Omental fat pad (tissue), 4 donors: ENCODE results near the gene MDP1. TPM values are rescaled to one million over a fixed set of nuclear protein-coding genes. Genes with fewer than 3 reads are reported as not detected.

Experiments
- ATAC-seq: fragments of 150-250 bp; one replicate; pipeline ENCODE4 v1.9.1; 2016; ENCODE audit warnings: mild to moderate bottlenecking, moderate library complexity; ENCODE audit not compliant: low FRiP score
- DNase-seq: peaks from one replicate; pipeline ENCODE4 v3.0.0-alpha.2; 2019; ENCODE audit warnings: low spot score
- total RNA-seq, 4 donors: library from RNA; depleted of rRNA; stranded (reverse); fragments of >200 nt; gene quantifications; one replicate each; pipeline ENCODE4 v1.1.0, GENCODE V29; 2016
- TF ChIP-seq, protein P1 (sequence below), 3 donors: fragments of 450-650 bp; IDR thresholded peaks; one replicate each; pipeline ENCODE4 v1.5.1; 2016 to 2017; ENCODE audit warnings: antibody characterized with exemption in 3 of 3, mild to moderate bottlenecking in 3 of 3, moderate library complexity in 2 of 3

Gene MDP1
- total RNA-seq, 4 donors from 2014 or later = 9.0 to 18.1 (median 12.5) TPM

DNA sequence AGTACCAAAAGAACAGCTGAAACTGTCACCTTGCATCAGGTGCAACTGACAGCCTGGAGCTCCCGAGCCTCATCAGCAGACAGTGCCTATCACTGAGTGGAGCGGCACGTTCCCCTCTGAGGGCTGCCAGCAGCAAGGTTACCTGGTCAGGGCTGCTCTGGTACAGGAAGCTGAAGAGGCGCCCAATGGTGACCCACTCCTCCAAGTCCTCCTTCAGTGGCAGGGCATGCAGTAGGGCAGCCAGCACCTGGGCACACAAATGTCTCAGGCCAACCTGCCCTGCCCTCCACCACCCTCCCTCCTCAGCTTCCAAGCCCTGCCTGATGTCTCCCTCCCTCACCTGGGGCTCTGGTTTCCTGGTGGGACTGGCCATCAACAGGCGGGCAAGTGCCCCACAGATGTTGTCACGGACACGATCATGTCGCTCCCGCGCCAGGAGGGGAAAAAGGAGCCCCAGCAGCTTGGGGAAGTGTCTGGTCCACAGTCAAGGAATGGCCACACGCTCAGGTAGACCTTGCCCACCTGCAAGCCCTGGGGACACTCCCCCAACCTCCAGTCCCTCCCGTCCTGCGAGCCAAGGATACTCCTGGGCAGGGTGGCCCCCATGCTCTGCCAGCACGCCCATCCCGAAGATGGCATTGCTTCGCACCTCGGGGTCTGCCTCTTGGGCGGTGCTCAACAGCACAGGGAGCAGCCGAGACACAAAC is 34.3 kb downstream of the MDP1 start:
- TF ChIP-seq, protein P1, sequence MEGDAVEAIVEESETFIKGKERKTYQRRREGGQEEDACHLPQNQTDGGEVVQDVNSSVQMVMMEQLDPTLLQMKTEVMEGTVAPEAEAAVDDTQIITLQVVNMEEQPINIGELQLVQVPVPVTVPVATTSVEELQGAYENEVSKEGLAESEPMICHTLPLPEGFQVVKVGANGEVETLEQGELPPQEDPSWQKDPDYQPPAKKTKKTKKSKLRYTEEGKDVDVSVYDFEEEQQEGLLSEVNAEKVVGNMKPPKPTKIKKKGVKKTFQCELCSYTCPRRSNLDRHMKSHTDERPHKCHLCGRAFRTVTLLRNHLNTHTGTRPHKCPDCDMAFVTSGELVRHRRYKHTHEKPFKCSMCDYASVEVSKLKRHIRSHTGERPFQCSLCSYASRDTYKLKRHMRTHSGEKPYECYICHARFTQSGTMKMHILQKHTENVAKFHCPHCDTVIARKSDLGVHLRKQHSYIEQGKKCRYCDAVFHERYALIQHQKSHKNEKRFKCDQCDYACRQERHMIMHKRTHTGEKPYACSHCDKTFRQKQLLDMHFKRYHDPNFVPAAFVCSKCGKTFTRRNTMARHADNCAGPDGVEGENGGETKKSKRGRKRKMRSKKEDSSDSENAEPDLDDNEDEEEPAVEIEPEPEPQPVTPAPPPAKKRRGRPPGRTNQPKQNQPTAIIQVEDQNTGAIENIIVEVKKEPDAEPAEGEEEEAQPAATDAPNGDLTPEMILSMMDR (IDR thresholded peaks at IDR 0.05) = no peak
- no peak for DNase-seq
- no peak for ATAC-seq

DNA sequence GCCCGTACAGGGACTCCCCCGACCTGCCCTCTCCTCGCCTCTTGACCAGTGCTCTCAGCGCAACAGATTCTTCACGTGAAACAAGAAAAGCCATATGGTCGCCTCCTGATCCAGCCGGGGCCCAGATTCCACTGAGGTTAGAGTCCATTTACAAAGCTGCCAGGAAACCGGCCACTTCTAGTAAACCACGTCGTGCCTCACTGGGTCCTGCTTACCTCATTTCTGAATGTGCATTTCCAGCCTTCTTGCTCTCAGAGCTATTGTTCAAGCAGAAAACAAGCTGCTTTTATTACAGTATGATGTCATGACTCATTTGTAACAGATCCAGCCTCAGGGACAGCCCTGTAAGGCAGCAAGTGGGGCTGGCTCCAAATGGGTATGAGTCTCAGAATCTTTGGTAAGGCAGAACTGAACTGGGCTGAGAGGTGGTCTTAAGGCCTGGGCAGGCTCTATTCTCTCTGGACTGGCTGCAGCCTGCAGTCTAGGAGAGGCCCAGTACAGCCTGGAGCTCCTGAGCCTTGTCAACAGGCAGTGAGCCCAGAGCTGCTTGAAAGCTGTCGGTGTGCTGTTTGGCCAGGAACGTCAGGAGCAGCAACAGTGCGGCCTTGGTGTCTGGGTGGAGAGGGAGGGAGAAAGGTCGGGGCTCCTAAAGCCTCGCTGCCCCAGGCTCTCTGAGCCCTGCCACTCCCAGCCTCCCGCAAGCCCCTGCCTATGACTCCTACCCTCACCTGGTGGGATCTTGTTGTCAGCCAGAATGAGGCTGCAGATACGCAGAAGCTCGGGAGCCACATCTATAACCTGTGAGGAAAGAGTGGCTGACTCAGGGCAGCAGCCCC is 35.7 kb downstream of the MDP1 start:
- TF ChIP-seq, protein P1 (IDR thresholded peaks at IDR 0.05) = no peak
- peak; percentile 20 for ATAC-seq
- no peak for DNase-seq

DNA sequence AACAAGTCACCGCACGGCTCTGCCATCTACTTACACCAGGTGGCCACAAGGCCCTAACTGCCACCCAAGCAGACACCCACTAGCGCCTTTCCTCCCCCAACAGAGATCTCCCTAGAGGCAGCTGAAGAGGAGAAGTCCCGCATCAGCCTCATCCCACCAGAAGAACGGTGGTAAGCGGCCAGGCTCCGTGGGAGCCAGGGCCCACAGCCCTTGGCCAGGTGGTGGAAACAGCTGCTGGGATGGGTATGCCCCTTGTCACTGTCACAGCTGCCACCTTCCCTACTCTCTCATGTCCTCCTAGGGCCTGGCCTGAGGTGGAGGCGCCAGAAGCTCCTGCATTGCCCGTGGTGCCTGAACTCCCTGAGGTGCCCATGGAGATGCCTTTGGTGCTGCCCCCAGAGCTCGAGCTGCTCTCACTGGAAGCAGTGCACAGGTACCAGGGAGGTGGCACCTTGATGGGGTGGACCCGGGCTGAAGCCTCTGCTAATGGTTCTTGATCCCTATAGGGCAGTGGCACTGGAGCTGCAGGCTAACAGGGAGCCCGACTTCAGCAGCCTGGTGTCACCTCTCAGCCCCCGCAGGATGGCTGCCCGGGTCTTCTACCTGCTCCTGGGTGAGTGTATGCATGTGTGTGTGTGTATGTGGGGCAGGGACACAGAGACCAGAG is 36.4 kb downstream of the MDP1 start:
- DNase-seq (no peak), ATAC-seq (no peak)
- TF ChIP-seq, protein P1 (IDR thresholded peaks at IDR 0.05) = no peak

DNA sequence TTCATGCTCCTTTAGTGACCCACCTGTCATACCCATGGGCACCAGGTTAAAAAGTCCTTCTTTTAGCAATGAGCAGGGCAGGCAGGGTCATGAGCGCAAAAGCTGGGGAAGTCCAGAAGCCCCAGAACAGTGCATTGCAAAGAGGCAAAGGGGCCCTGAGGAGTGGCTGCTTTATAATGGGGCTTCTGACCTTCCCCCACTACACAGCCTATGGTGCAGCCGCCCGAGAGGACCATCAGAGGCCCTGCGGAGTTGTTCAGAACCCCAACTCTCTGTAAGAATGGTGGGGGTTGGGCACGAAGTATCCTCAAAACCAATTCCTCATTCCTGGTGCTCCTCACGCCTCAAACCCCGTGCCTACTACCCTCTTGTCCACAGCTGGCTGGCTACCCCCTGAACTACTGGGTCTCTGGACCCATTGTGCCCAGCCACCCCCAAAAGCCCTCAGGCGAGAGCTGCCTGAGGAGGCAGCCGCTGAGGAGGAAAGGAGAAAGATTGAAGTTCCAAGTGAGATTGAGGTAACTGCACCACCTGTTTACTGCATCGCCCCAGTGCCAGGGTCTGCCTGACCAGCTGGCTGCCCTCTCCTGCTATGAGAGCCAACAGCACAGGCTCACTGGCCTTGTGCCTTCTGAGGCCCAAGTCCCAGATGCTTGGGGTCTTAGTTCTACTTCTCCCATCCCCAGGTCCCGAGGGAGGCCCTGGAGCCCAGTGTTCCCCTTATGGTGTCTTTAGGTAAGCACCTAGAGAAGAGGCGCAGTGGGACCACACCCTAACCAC is 37.3 kb downstream of the MDP1 start:
- TF ChIP-seq, protein P1 (IDR thresholded peaks at IDR 0.05) = no peak
- no peak for ATAC-seq
- DNase-seq = no peak

DNA sequence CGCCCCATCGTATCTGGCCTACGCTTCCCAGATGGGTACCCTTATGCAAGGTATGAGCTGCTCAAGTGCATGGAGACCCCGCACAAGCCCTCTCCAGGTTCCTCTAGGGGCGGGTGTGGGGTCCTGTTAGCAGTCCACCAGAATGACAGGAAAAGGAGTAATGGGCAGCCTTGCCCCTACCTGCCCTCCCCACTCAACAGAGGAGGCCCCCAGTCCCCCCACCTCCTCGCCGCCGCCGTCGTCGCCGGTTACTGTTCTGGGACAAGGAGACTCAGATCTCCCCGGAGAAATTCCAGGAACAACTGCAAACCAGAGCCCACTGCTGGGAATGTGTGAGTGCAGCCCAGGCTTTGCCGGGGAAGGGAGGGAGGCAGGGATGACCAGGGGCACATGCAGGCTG is 38.0 kb downstream of the MDP1 start:
- no peak for ATAC-seq
- no peak for DNase-seq
- TF ChIP-seq, protein P1 (IDR thresholded peaks at IDR 0.05) = no peak

DNA sequence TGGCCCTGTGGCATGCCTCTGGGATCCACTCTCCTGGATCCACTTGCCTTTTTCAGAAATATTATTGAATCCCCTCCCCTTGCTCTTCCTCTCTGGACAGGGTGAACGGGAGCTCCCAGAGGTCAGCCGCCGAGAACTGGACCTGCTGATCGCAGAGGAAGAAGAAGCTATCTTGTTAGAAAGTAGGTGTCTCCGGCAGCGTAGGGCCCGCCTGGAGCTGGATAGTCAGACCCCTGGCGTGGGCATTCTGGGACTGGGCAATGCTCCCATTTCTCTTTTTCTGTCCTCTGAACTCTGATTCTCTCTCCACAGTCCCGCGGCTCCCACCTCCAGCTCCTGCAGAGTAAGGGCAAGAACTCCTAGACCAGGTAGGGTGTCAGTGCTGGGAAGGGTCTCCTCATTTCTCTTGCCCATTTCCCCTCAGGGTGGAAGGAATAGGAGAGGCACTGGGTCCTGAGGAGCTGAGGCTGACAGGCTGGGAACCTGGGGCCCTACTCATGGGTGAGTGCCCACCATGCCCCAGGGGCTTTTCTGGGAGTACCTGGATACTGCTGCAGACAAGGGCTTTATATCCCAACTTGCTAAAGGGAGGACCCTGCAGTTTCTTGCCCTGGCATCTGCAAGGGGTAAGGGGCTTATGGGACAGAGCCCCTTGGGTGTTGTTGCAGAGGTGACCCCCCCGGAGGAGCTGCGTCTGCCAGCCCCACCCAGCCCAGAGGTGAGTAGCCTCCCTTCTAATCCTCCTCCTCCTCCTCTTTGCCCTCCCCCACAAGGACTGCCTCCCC is 38.6 kb downstream of the MDP1 start:
- no peak for ATAC-seq
- TF ChIP-seq, protein P1 (IDR thresholded peaks at IDR 0.05) = no peak
- DNase-seq = no peak
